Right lobe of liver (tissue), 6 donors: ENCODE results near the gene NEURL2. TPM values are rescaled to one million over a fixed set of nuclear protein-coding genes. Genes with fewer than 3 reads are reported as not detected.

Source experiments
- ATAC-seq, 4 donors: fragments of 200-7000 bp; cut with Tn5 transposase; one replicate each; pipeline ENCODE4 v1.9.1; 2020; ENCODE audit warnings: mild to moderate bottlenecking in 4 of 4, moderate library complexity in 4 of 4
- DNase-seq, 3 donors: peaks; one replicate each; pipeline ENCODE4 v3.0.0-alpha.2; 2020
- H3K27ac ChIP-seq, 3 donors: fragments of 200-600 bp; one replicate each; pipeline ENCODE4 v1.8.0; 2022
- H3K27me3 ChIP-seq, 2 donors: fragments of 200-600 bp; one replicate each; pipeline ENCODE4 v1.8.0; 2022
- H3K36me3 ChIP-seq, 4 donors: fragments of 200-600 bp; sonication (generic) in 1 of 4; one replicate each; pipeline versions ENCODE4 v1.5.1 to v1.8.0; 2017 to 2022; ENCODE audit warnings: control low read depth in 1 of 4
- H3K4me1 ChIP-seq, 4 donors: fragments of 200-600 bp; sonication (generic) in 1 of 4; one replicate each; pipeline versions ENCODE4 v1.5.1 to v1.8.0; 2017 to 2022; ENCODE audit warnings: control low read depth in 1 of 4
- H3K4me3 ChIP-seq, 3 donors: fragments of 200-600 bp; one replicate each; pipeline ENCODE4 v1.8.0; 2022
- H3K9me3 ChIP-seq, 4 donors: fragments of 200-600 bp; sonication (generic) in 1 of 4; one replicate each; pipeline versions ENCODE4 v1.5.1 to v1.8.0; 2017 to 2022; ENCODE audit warnings: control low read depth in 1 of 4
- CTCF ChIP-seq, 4 donors: fragments of 200-600 bp in 3 of 4; fragments of 450-650 bp in 1 of 4; IDR thresholded peaks; one replicate each; pipeline versions ENCODE4 v1.5.1 to v1.8.0; 2016 to 2022; ENCODE audit warnings: antibody characterized with exemption in 4 of 4, mild to moderate bottlenecking in 2 of 4
- POLR2A ChIP-seq: fragments of 450-650 bp; IDR thresholded peaks from one replicate; pipeline ENCODE4 v1.6.1; 2017; ENCODE audit warnings: antibody characterized with exemption, mild to moderate bottlenecking
- WGBS: methylation state at CpG from one replicate; pipeline ENCODE4 v1.1.6; 2018; ENCODE audit warnings: low coverage, low lambda C conversion rate; ENCODE audit not compliant: insufficient coverage; ENCODE audit errors: missing lambda C conversion rate; 5-methylcytosine and 5-hydroxymethylcytosine counted together
- intact Hi-C, 2 donors: fragments of 100-400 bp; cut with DNase I; formaldehyde crosslinking; loops; one replicate each; pipeline versions ENCODE4 v1.11.2 to v1.14.1; 2022
- total RNA-seq, 6 experiments: library from RNA; depleted of rRNA in 2 of 6; stranded (reverse); fragments of >200 nt in 2 of 6; fragmentation: NEBNext Ultra II Directional in 3 of 6; extraction: Animal tissue kit (Norgen Biotek cat#: 25700) in 3 of 6; gene quantifications; one replicate each; pipeline versions ENCODE4 v1.1.0 to v1.2.4, GENCODE V29; 2016 to 2023
- donor health status: DM: no; HTN: yes; CAD: no.
- donor health status: DM: no; HTN: no; CAD: no.
- donor health status: DM: no; HTN: no; CAD: no.
- donor health status: DM: no; HTN: yes; CAD: no.
- donor health status: DM: no; HTN: yes; CAD: no.

Gene NEURL2
- total RNA-seq, 6 experiments from 2014 or later, result 3.6 to 8.8 (median 5.4) TPM

- ATAC-seq (no peak), DNase-seq (no peak)
- TF ChIP-seq POLR2A, result no peak
- TF ChIP-seq CTCF (IDR thresholded peaks at IDR 0.05), result no peak
- H3K4me3 ChIP-seq, result no peak overlapping the region
- no peaks in the 10 kb centered on the region for H3K27me3 ChIP-seq
- no peaks in the 10 kb centered on the region for H3K36me3 ChIP-seq
- intact Hi-C loops, result no loop called here
- H3K27ac ChIP-seq, result no peak overlapping the region
- H3K9me3 ChIP-seq, result no peaks in the 10 kb centered on the region
- 85% methylated on average over 6 of the region's 7 CpGs for WGBS
- peaks cover 0 to 10% (median 1%) of the 10 kb centered on the region in 4 donors for H3K4me1 ChIP-seq
These were observed 29.6 kb downstream of the NEURL2 start for GRCh38 chr20:45861221-45862075.

- no peak for TF ChIP-seq POLR2A
- no peak for TF ChIP-seq CTCF (IDR thresholded peaks at IDR 0.05)
- no peak for ATAC-seq
- no peaks in the 10 kb centered on the region for H3K9me3 ChIP-seq
- intact Hi-C loops, result no loop called here
- no peak overlapping the region for H3K27ac ChIP-seq
- no peaks in the 10 kb centered on the region for H3K27me3 ChIP-seq
- H3K4me1 ChIP-seq, result peaks cover 0 to 17% (median 5%) of the 10 kb centered on the region in 4 donors
- WGBS, result 67% methylated on average over 6 of the region's 7 CpGs
- DNase-seq, result no peak
- H3K4me3 ChIP-seq, result no peak overlapping the region
- H3K36me3 ChIP-seq, result no peaks in the 10 kb centered on the region
These were observed 30.3 kb downstream of the NEURL2 start for GRCh38 chr20:45860560-45861220.

- intact Hi-C loops, result no loop called here
- Histone ChIP-seq H3K4me1 (peaks cover 0 to 21% (median 8%) of the 10 kb centered on the region in 4 donors), H3K27me3 (no peaks in the 10 kb centered on the region), H3K9me3 (no peaks in the 10 kb centered on the region), H3K36me3 (no peaks in the 10 kb centered on the region), H3K4me3 (no peak overlapping the region), H3K27ac (no peak overlapping the region)
- WGBS, result 96% methylated on average over 4 of the region's 5 CpGs
- DNase-seq (no peak), ATAC-seq (no peak)
- TF ChIP-seq CTCF (IDR thresholded peaks at IDR 0.05) (no peak), POLR2A (no peak)
These were observed 31.1 kb downstream of the NEURL2 start for GRCh38 chr20:45859916-45860315.

GRCh38 chr20:45857882-45858216, 33.2 kb downstream of the NEURL2 start:
- TF ChIP-seq POLR2A, result no peak
- TF ChIP-seq CTCF (IDR thresholded peaks at IDR 0.05), result no peak
- WGBS, result 17% methylated on average over 1 of the region's 13 CpGs
- peak in 1 of 3 donors; percentile 55 for DNase-seq
- Histone ChIP-seq H3K9me3 (no peaks in the 10 kb centered on the region), H3K27me3 (no peaks in the 10 kb centered on the region), H3K4me3 (peak overlapping the region; percentile 92 to 93 (median 93)), H3K4me1 (peaks cover 0 to 21% (median 8%) of the 10 kb centered on the region in 4 donors), H3K36me3 (no peaks in the 10 kb centered on the region), H3K27ac (peak overlapping the region; percentile 64 to 86 (median 69))
- ATAC-seq, result peak in 3 of 4 donors; percentile 10 to 31 (median 23)
- intact Hi-C loops, result no loop called here
